PC-9 (cell line): Measurements from ENCODE around the gene TMEM82.

ENCODE experiments used
- CTCF ChIP-seq: fragments of 200-600 bp; sonication (generic); conservative IDR thresholded peaks from 2 replicates; pipeline ENCODE4 v1.6.1; 2017; ENCODE audit warnings: mixed run types, antibody characterized with exemption, mild to moderate bottlenecking, moderate library complexity
- EZH2 ChIP-seq: fragments of 200-600 bp; sonication (generic); IDR thresholded peaks from 2 replicates; pipeline ENCODE4 v1.8.0; 2017; ENCODE audit warnings: antibody characterized with exemption, low read depth

GRCh38 chr1:15720861-15721260 is 21.4 kb upstream of the TMEM82 start:
- TF ChIP-seq CTCF: no peak
- no peak for TF ChIP-seq EZH2
